ENCODE data around the gene MEIOB.

The MEIOB gene

GRCh38 chr16:1913327-1914083 is 41.5 kb upstream of the MEIOB start:
- no peak for DNase-seq
- TF ChIP-seq GATA1 (IDR thresholded peaks at IDR 0.05; ENCODE audit: low read depth, low read length), result no peak
- no peak for TF ChIP-seq POLR2A (IDR thresholded peaks at IDR 0.05; ENCODE audit: low read length)

GRCh38 chr16:1912215-1912543 is 40.2 kb upstream of the MEIOB start:
- no peak for TF ChIP-seq POLR2A (IDR thresholded peaks at IDR 0.05; ENCODE audit: low read length)
- no peak for TF ChIP-seq GATA1 (IDR thresholded peaks at IDR 0.05; ENCODE audit: low read depth, low read length)
- no peak for DNase-seq

GRCh38 chr16:1911467-1912214 is 39.7 kb upstream of the MEIOB start:
- no peak for DNase-seq
- TF ChIP-seq POLR2A (IDR thresholded peaks at IDR 0.05; ENCODE audit: low read length) (no peak), GATA1 (IDR thresholded peaks at IDR 0.05; ENCODE audit: low read depth, low read length) (no peak)

GRCh38 chr16:1909561-1910231 is 37.7 kb upstream of the MEIOB start:
- no peak for DNase-seq
- no peak for TF ChIP-seq GATA1 (IDR thresholded peaks at IDR 0.05; ENCODE audit: low read depth, low read length)
- no peak for TF ChIP-seq POLR2A (IDR thresholded peaks at IDR 0.05; ENCODE audit: low read length)

GRCh38 chr16:1908983-1909382 is 37.0 kb upstream of the MEIOB start:
- TF ChIP-seq POLR2A (IDR thresholded peaks at IDR 0.05; ENCODE audit: low read length) (no peak), GATA1 (IDR thresholded peaks at IDR 0.05; ENCODE audit: low read depth, low read length) (no peak)

GRCh38 chr16:1908184-1908583 is 36.2 kb upstream of the MEIOB start:
- TF ChIP-seq GATA1 (IDR thresholded peaks at IDR 0.05; ENCODE audit: low read depth, low read length) (no peak), POLR2A (IDR thresholded peaks at IDR 0.05; ENCODE audit: low read length) (no peak)
- DNase-seq, result no peak

More at GRCh38 chr16:1908983-1909382, 37.0 kb upstream of the MEIOB start:
- DNase-seq, result no peak

- TF ChIP-seq POLR2A (IDR thresholded peaks at IDR 0.05; ENCODE audit: low read length) (no peak), GATA1 (IDR thresholded peaks at IDR 0.05; ENCODE audit: low read depth, low read length) (no peak)
These were observed 35.4 kb upstream of the MEIOB start for GRCh38 chr16:1907226-1907860.

GRCh38 chr16:1906846-1907165 is 34.8 kb upstream of the MEIOB start:
- no peak for DNase-seq
- no peak for TF ChIP-seq GATA1 (IDR thresholded peaks at IDR 0.05; ENCODE audit: low read depth, low read length)
- no peak for TF ChIP-seq POLR2A (IDR thresholded peaks at IDR 0.05; ENCODE audit: low read length)

More at GRCh38 chr16:1907226-1907860, 35.4 kb upstream of the MEIOB start:
- DNase-seq, result no peak

GRCh38 chr16:1906055-1906845 is 34.3 kb upstream of the MEIOB start:
- no peak for DNase-seq
- TF ChIP-seq GATA1 (IDR thresholded peaks at IDR 0.05; ENCODE audit: low read depth, low read length) (no peak), POLR2A (IDR thresholded peaks at IDR 0.05; ENCODE audit: low read length) (no peak)

- TF ChIP-seq GATA1 (IDR thresholded peaks at IDR 0.05; ENCODE audit: low read depth, low read length) (no peak), POLR2A (IDR thresholded peaks at IDR 0.05; ENCODE audit: low read length) (no peak)
These were observed 32.2 kb upstream of the MEIOB start for GRCh38 chr16:1903845-1904840.

GRCh38 chr16:1903220-1903574 is 31.2 kb upstream of the MEIOB start:
- no peak for DNase-seq
- TF ChIP-seq POLR2A (IDR thresholded peaks at IDR 0.05; ENCODE audit: low read length) (no peak), GATA1 (IDR thresholded peaks at IDR 0.05; ENCODE audit: low read depth, low read length) (no peak)

More at GRCh38 chr16:1903845-1904840, 32.2 kb upstream of the MEIOB start:
- no peak for DNase-seq

- no peak for DNase-seq
- TF ChIP-seq POLR2A (IDR thresholded peaks at IDR 0.05; ENCODE audit: low read length) (no peak), GATA1 (IDR thresholded peaks at IDR 0.05; ENCODE audit: low read depth, low read length) (no peak)
These were observed 30.7 kb upstream of the MEIOB start for GRCh38 chr16:1902547-1903219.

Data from erythroblast (primary cell).